Uterus (tissue), 2 donors: ENCODE results near the gene ADAR.

Experiments
- CTCF ChIP-seq, 4 experiments: fragments of 200-600 bp in 2 of 4; fragments of 450-650 bp in 2 of 4; sonication (generic) in 2 of 4; IDR thresholded peaks; one replicate each; pipeline ENCODE4 v1.5.1; 2016 to 2019; ENCODE audit warnings: antibody characterized with exemption in 4 of 4, mild to moderate bottlenecking in 2 of 4, moderate library complexity in 1 of 4
- POLR2A ChIP-seq, 2 donors: fragments of 450-650 bp; IDR thresholded peaks; one replicate each; pipeline ENCODE4 v1.6.1; 2016; ENCODE audit warnings: antibody characterized with exemption in 2 of 2, mild to moderate bottlenecking in 1 of 2, moderate library complexity in 1 of 2

DNA sequence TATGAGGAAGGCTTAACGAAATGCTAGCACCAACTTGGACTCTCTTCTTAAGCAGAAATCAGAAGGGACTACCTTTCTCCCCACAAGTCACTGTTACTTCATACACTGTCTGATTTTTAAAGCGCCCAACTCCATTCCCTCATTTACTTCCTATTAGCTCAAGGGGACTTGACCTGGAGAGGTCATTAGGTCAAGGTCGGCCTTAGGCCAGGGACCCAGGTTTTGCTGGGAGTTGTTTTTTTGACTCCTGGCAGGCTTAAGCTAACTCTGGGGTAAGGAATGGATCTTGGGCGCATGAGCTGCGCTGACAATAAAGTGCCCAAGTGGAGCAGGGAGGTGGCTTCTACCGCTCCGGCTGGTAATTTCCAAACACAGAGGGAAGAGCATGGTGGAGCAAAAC lies 16.8 kb downstream of the ADAR start:
- TF ChIP-seq POLR2A (IDR thresholded peaks at IDR 0.05) (no peak), CTCF (IDR thresholded peaks at IDR 0.05) (no peak)
